GM18499 (cell line): ENCODE measurements around the gene OOEP.

Source experiments
- ATAC-seq: cut with Tn5 transposase; IDR thresholded peaks from one replicate; pipeline ENCODE4 v1.9.1; 2021; ENCODE audit warnings: moderate number of reproducible peaks; ENCODE audit not compliant: insufficient read depth, unreplicated experiment

The OOEP gene

DNA sequence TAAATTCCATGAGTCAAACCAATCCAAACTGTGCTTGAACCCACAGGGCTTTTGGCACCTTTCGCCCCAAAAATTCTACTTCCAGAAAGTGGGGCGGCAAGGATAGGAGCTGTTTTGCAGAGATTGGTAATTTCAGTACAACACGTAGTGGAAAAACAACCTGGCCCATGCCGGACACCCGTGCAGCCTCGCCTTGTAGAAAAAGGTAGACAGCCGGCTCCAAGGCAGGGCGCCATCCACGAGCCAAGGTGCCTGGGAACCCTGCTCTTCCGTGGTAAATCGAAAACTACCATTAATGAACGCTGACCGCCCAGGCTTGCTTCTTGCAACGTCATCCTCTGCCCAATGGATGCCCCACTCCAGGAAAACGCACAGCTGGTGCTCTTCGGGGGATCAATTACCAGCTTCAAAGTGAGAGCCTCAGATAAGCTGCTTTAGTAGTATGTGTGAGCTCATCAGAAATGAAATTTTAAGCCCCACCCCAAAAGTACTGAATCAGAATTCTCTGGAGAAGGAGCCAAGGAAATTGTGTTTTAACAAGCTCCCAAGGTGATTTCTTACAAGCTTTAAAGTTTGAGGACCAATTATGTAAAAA is 1.8 kb downstream of the OOEP start:
- no peak for ATAC-seq

DNA sequence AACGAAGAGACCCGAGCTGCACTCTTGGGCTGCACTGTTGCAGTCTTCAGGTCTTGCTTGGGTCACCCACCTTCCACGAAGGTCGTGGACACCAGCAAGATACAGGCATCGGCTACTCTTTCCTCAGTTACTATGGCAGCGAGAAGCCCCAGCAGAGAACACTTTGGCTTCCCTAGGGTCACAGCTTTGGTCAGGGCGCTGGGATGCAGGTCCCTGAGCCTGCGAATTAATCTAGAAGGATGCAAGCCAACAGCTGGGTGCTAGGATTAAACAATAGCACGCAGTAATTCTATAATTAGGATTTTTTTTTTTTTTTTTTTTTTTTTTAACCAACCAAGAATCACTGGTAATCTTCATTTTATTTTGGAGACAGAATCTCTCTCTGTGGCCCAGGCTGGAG is 5.1 kb downstream of the OOEP start:
- no peak for ATAC-seq

DNA sequence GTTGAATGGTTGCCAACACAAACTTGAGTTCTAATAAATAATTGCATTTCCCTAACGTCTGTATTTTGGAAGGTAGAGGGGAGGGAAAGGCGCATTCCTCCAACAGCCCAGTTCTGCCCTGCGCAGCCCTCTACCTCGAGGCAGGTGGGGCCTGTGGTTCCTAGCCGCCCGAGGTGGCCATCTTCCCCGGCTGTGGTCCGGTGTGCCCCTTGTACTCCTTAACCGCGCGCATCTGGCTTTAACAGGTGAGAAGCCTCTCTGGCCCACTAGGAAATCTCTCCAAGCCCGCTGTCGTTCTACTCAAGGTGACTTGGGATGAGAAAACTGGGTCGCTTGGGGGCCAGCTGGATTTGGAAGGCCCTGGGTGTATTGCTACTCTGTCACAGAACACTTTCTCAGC is 5.6 kb downstream of the OOEP start:
- no peak for ATAC-seq

DNA sequence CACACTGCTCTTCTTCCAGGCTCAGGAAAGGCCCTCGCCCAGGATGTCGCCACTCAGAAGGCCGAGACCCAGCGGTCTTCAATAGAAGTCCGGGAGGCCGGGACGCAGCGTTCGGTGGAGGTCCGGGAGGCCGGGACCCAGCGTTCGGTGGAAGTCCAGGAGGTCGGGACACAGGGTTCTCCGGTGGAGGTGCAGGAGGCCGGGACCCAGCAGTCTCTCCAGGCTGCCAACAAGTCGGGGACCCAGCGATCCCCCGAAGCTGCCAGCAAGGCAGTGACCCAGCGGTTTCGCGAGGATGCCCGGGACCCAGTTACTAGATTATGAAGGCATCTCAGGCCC is 6.2 kb downstream of the OOEP start:
- no peak for ATAC-seq

- ATAC-seq: no peak
These were observed 6.7 kb downstream of the OOEP start for GRCh38 chr6:73362869-73363536.

DNA sequence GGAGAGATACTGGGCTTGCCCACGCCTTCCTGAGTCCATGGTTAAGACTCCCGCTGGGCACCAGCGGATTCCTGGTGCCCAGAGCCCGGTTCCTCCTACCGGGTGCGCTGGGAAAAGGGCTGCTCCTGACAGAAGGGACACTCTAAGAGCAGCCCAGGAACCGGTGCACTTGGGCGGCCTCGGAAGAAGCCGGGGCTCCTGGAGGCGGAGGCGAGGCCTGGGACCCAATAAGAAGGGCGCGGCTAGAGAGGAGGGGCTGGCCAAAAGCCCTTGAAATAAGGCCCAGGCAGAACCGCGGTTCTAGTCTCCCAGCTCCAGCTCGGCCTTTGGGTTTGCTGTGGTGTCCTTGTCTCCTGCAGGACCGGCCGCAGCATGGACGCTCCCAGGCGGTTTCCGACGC is 7.3 kb downstream of the OOEP start, which contains the start of gene KHDC3L:
TSS of gene KHDC3L (plus strand) at position 301 of the 400 bp plus-strand sequence. CDS start at position 373, 72 bp downstream.
- ATAC-seq: no peak

DNA sequence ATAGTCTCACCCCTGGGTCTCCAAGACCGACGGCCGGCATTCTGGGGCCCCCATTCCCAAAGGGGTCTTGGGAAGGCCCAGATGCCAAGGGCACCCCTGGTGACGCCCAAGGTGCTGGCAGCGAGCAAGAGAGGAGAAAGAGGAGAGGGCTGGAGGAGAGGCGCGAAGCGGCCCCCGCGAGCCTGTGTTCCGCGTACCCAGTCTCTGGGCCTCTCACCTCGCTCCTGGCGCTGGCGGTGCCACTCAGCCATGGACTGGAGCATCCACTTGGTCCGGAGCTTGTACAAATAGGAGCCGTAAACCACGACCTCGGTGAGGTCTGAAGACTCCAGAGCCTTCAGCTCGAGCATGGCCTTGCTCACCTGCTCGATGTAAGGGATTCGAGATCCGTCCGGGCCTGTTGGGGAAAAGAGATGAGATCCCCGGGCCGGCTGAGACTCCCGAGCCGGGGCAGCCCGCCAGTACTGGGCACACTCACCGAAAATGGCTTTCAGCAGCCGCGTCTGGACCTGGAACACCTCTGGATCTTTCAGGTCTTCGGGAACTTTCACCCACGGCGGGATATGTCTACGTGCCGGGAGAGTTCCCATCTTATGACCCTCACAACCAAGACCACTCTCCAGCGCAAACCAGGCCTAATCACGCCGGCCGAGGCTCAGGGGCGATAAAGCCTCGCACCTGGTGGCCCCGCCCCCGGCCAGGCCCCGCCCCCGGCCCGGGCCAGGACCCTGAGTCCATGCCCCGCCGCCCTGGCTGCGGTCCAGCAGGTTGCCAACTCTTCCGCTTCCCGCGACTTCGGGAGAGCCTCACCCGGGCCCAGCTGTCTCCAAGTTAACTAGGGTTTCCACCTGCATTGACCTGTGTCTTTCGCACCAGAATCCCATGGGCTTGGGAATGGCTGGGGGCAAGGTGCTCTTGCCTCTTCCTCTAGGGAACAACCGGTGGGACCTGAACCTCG is 15.8 kb downstream of the OOEP start, which contains the start of gene DPPA5:
TSS of gene DPPA5 (minus strand) at position 641 of the 958 bp plus-strand sequence. CDS start at position 590, 51 bp downstream.
- ATAC-seq: no peak

DNA sequence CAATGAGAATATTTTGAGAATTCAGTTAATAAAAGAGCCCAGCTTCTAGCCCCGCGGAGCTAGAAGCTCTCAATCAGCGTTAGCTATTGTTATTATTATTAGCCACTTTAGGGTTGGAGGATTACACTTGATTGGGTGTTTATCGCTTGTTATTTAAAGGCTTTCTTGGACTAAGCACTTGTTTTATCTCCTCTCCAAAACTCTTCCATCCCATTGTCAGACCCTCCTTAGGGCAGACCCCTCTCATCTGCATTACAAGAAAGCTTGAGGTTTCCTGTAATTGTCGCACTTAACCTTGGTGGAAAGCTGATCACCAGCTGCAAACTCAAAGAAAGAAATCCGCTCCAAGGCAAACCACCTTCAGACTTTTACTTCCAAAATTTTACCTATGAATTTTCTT is 20.4 kb downstream of the OOEP start:
- no peak for ATAC-seq

- no peak for ATAC-seq
These were observed 21.0 kb downstream of the OOEP start for GRCh38 chr6:73348550-73349204.

GRCh38 chr6:73343164-73343563 is 26.5 kb downstream of the OOEP start:
- no peak for ATAC-seq

GRCh38 chr6:73342174-73342573 is 27.5 kb downstream of the OOEP start:
- no peak for ATAC-seq

DNA sequence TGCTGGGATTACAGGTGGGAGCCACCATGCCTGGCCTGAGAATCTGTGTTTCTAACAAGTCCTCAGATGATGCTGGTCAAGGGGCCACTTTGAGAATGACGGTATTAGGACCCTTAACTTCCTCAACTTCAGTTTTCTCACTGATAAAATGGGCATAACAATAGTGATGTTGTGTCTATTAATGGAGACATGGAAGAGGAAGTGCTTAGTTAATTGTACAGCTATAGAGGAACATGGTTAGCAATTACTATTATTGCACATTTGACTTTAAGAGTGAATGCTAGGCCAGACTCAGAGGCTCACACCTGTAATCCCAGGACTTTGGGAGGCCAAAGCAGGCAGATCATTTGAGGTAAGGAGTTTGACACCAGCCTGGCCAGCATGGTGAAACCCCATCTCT is 28.4 kb downstream of the OOEP start:
- ATAC-seq: no peak

GRCh38 chr6:73340048-73340447 is 29.6 kb downstream of the OOEP start:
- ATAC-seq: no peak

DNA sequence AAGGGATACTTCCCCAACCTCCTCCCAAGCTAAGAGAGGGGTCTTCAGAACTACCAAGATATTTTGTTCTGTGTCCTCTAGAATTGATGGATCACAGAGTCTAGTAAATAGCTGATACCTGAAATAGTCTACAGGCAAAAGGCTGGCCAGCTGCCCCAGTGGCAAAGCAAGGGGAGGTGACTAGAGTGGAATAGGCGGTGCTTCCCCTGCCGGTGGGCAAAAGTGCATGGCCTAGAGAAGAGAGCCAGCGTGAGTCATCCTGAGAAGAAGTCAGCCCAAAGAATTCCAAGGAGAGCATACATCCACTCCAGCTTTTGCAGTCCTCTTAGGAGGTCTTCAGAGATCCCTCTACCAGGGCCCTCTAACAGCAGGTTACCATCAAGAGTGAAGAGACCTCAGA is 30.4 kb downstream of the OOEP start:
- no peak for ATAC-seq

DNA sequence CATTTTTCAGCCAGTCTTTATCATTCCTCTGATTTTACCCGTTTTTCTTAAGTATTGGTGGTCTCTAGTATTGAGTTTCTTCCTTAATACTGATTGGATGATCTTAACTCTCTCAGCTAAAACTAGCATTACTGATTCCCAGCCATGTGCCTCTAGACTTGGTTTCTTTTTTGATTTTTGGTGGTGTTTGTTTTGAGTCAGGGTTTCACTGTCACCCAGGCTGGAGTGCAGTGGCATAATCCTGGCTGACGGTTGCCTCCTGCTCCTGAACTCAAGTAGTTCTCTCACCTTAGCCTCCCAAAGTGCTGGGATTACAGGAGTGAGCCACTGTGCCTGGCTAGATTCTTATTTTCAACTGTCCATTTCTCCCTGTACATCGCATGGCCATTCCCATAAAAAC is 40.5 kb downstream of the OOEP start:
- ATAC-seq: peak; percentile 80

DNA sequence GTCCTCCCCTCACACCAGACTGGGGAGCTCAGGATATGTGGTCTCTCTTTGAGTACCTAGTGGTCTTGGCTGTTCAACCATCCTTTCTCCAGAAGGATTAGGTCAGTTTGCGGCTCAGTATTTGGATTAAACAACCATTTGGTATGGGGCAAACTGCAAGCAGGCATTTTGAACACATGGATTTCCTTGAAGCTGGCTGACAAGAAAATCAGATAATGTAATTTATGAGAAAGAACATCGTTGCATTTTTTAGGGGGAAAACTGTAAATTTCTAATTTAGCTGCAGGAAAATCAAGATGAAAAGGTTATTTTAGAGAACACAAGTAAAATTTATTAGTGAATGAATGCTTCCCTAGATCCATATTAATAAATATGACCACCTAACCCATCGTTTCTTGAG is 40.9 kb downstream of the OOEP start:
- no peak for ATAC-seq

DNA sequence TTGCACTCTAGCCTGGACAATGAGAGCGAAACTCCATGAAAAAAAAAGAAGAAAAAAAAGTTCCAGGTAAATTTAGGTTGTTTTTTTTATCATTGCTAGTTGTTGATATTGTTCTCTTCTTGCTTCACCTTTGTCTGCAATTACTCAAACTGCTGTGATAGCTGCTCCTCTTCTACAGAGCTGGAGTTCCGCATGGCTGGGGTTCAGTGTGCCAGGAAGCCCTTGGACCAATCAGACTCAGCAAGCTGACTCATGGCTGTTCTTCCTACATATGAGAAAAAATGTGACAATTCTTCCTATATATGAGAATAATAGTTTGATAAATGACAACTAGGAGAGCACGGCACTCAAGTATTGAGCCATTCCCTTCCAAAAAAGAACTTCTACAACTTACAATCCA is 44.0 kb downstream of the OOEP start:
- no peak for ATAC-seq

- ATAC-seq: no peak
These were observed 46.4 kb downstream of the OOEP start for GRCh38 chr6:73323323-73323722.
